NCI-H1417 (cell line): Measurements from ENCODE around the gene MSL2.
"Not testable (repeated sequence)": the region's sequence is repeated elsewhere in the genome, so short reads cannot be mapped to it uniquely, and the experiment has no call there.

ENCODE experiments used
- DNase-seq, 3 experiments: peaks; one replicate each; lab custom pipeline; 2025; lab: John Stamatoyannopoulos, UW

MSL2 gene

DNA sequence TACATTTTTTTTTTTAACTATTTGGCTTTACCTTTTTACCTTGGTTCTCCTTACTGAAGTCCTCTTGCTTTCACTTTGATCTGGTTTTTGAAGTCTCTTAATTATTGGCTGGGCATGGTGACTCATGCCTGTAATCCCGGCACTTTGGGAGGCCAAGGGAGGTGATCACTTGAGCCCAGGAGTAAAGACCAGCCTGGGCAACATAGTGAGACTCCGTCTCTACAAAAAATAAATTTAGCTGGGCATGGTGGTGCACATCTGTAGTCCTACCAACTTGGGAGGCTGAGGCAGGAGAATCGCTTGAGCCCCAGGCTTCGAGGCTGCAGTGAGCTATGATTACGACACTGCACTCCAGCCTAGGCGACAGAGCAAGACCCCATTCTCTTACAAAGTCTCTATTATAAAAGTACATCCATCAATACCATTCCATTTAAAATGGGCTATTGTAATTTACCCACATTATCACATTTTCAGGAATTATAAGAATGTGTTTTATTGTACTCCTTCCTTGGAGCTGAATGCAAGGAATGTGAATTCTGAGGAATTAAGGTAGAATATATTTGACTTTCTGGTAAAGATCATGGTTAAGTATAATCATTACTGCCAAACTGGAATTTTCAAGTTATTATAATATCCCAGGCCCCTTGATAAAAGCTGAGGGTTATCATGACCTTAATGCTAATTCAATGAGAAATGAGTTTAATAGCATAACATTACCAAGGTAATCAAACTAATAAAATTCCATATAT lies 49.0 kb downstream of the MSL2 start:
- DNase-seq: no peak

GRCh38 chr3:136144397-136144796 lies 51.7 kb downstream of the MSL2 start:
- not testable (repeated sequence) for DNase-seq

DNA sequence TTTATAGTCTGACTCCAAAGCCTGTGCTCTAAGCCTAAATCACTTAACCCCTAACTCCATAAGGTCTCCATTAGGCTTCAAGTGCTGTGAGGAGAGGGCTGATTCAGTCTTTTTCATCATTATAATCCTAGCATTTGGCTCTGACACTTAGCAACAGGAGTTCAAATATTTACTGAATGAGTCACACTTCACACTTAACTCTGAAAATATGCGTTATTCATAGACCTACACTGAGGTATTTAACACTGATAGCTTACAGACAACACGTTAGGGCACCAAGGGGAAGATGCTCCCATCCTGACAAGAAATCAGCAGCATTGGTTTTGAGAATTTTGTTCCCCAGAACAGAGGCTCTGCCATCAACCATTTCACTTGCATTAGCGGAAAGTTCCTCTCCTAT lies 53.5 kb downstream of the MSL2 start:
- peak in 2 of 3 experiments; percentile 22 to 67 for DNase-seq

DNA sequence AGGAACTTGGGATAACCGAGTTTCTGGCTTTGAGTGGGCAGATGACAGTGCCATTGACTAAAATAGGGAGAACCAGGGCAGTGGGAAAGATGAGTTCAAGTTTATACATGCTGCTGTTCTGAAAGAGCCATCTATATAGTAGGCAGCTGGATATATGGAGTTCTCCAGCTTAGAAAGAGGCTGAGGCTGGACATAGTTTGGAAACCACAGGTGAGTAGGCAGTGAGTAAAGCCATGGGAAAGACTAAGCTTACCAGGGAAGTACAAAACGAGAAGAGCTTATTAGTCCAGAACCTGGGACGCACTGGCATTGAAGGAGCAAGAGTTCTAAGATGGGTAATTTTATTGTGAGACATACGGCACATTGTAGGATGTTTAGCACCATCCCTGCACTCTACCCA lies 54.2 kb downstream of the MSL2 start:
- no peak for DNase-seq

DNA sequence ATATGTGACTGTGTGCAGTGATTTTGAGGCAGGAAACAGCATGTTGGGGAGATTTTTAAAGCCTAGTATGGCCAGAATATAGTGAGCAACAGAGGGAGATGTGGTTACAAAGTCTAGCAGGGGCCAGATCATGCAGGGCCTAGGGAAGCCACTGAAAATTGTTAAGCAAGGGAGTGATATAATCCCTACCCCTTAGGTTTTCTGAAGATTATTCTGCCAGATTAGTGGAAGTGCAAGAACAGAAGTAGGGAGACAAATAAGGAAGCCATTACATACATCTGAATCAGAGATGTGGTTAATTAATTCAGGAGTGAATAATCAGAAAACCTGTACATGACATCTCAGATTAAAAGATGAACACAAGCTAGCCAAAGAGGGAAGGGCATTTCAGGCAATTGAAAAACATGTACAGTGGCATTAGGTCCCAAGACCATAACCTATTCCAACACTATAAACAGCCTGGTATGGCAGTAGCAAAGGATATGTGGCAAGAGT lies 54.8 kb downstream of the MSL2 start:
- DNase-seq: no peak

DNA sequence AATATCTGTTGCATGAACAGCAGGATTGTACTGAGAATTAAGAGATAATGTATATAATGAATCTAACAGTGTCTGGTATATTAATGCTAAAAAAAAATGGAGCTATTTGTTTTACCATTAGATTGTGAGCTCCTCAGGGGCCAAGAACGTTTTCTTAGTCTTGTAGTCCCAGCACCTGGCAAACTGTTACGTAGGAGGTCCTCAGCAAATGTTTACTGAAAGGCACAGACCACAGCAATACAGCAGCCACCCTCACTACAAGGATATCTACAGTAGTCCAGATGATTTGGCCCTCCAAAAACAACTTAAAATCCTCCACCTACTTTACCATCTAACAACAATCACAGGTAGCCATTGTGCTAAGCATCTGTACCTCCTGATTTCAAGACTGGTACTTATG lies 59.7 kb downstream of the MSL2 start:
- DNase-seq: peak in 2 of 3 experiments; percentile 56 to 83

GRCh38 chr3:136135039-136135802 lies 60.9 kb downstream of the MSL2 start:
- peak in 2 of 3 experiments; percentile 2 to 31 for DNase-seq

- no peak for DNase-seq
Measured at GRCh38 chr3:136134091-136134490, 62.0 kb downstream of the MSL2 start.

DNA sequence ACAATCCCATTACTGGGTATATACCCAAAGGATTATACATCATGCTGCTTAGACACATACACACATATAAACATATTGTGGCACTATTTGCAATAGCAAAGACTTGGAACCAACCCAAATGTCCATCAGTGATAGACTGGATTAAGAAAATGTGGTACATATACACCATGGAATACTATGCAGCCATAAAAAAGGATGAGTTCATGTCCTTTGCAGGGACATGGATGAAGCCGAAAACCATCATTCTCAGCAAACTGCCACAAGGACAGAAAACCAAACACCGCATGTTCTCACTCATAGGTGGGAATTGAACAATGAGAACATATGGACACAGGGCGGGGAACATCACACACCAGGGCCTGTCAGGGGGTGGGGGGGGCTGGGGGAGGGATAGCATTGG lies 64.5 kb downstream of the MSL2 start:
- not testable (repeated sequence) for DNase-seq

- no peak for DNase-seq
Measured at GRCh38 chr3:136122006-136122405, 74.1 kb downstream of the MSL2 start.

GRCh38 chr3:136120373-136121348 lies 75.5 kb downstream of the MSL2 start:
- DNase-seq: no peak

DNA sequence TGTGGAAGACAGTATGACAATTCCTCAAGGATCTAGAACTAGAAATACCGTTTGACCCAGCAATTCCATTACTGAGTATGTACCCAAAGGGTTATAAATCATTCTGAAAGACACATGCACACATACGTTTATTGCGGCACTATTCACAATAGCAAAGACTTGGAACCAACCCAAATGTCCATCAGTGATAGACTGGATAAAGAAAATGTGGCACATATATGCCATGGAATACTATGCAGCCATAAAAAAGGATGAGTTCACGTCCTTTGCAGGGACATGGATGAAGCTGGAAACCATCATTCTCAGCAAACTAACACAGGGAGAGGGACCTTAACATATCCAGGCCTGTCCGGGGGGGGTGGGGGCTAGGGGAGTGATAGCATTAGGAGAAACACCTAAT lies 76.4 kb downstream of the MSL2 start:
- DNase-seq: not testable (repeated sequence)

GRCh38 chr3:136119332-136119731 lies 76.8 kb downstream of the MSL2 start:
- DNase-seq: not testable (repeated sequence)

DNA sequence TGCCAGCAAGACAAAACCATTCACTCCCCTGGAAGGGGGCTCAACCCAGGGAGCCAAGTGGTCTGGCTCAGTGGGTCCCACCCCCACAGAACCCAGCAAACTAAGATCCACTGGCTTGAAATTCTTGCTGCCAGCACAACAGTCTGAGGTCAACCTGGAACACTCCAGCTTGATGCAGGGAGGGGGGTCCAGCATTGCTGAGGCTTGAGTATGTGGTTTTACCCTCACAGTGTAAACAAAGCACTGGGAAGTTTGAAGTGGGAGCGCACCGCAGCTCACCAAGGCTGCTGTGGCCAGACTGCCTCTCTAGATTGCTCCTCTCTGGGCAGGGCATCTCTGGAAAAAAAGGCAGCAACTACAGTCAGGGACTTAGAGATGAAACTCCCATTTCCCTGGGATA lies 81.7 kb downstream of the MSL2 start:
- peak in 1 of 3 experiments; percentile 33 for DNase-seq

DNA sequence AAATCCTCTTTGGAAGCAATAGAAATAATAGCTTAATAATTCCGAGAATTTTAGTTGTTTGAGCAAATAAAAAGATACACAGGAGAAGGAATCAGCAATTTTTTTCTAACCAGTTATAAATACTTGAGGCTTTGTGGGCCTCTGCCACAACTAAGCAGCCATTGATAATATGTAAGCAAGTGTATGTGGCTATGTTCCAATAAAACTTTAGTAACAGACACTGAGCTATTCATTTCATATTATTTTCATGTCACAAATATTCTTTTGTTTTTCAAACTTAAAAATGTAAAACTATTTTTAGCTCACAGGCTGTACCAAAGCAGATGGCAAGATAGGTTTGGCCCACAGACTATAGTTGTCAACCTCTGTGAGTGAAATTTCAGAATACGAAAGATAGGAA lies 85.7 kb downstream of the MSL2 start:
- DNase-seq: no peak

GRCh38 chr3:136109499-136109898 lies 86.6 kb downstream of the MSL2 start:
- no peak for DNase-seq

DNA sequence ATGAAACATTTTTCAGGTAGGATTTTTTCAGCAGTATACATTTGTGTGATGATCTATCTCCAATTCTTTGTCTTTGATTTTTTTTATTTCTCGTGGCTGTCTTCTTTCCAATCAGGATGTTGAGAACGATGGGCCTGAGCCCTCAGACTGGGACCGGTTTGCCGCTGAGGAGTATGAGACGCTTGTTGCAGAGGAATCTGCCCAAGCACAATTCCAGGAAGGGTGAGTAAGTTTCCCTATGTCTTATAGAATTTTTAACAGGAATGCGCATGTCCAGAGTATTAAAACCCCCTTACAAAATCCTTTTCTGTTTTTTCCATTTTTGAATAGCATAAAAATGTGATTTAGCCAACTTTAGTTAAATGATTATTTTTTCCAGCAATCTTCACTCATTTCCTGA lies 90.0 kb downstream of the MSL2 start:
- DNase-seq: no peak

- no peak for DNase-seq
Measured at GRCh38 chr3:136105044-136105443, 91.1 kb downstream of the MSL2 start.
